Aorta (tissue), 5 donors: ENCODE measurements around the gene TPRA1. TPM values are rescaled to one million over a fixed set of nuclear protein-coding genes. Genes with fewer than 3 reads are reported as not detected.

Source experiments
- ATAC-seq: fragments of 200-7000 bp; cut with Tn5 transposase; one replicate; pipeline ENCODE4 v1.9.1; 2022; ENCODE audit warnings: moderate library complexity; ENCODE audit not compliant: low FRiP score
- DNase-seq, 2 donors: peaks; one replicate each; pipeline ENCODE4 v3.0.0-alpha.2; 2020
- H3K27ac ChIP-seq, 2 donors: one replicate each; pipeline ENCODE4 v1.5.1; 2013; ENCODE audit warnings: low read length in 2 of 2, mild to moderate bottlenecking in 2 of 2, moderate library complexity in 2 of 2, control low read depth in 1 of 2, inconsistent platforms in 1 of 2, low read depth in 1 of 2
- H3K27me3 ChIP-seq, 2 donors: one replicate each; pipeline ENCODE4 v1.6.1; 2013; ENCODE audit warnings: control low read depth in 1 of 2, low read length in 1 of 2, mild to moderate bottlenecking in 1 of 2, moderate library complexity in 1 of 2; ENCODE audit not compliant: insufficient read depth in 2 of 2, control insufficient read depth in 1 of 2
- H3K36me3 ChIP-seq, 2 donors: one replicate each; pipeline ENCODE4 v1.6.1; 2013; ENCODE audit warnings: control low read depth in 1 of 2, low read length in 1 of 2, mild to moderate bottlenecking in 1 of 2; ENCODE audit not compliant: insufficient read depth in 2 of 2, control insufficient read depth in 1 of 2
- H3K4me1 ChIP-seq, 2 donors: one replicate each; pipeline ENCODE4 v1.6.1; 2013; ENCODE audit warnings: low read length in 2 of 2, control low read depth in 1 of 2, mild to moderate bottlenecking in 1 of 2, moderate library complexity in 1 of 2; ENCODE audit not compliant: insufficient read depth in 2 of 2, control insufficient read depth in 1 of 2
- H3K4me3 ChIP-seq, 2 donors: one replicate each; pipeline ENCODE4 v1.5.1; 2013; ENCODE audit warnings: low read length in 2 of 2, control low read depth in 1 of 2, mild to moderate bottlenecking in 1 of 2
- H3K9me3 ChIP-seq: one replicate; pipeline ENCODE4 v1.6.1; 2013; ENCODE audit warnings: mild to moderate bottlenecking, low read length; ENCODE audit not compliant: control insufficient read depth
- WGBS, 2 donors: extraction: QIAGEN DNeasy Blood & Tissue Kit; methylation state at CpG; one replicate each; pipeline ENCODE4 v1.1.7; 2013; 5-methylcytosine and 5-hydroxymethylcytosine counted together
- intact Hi-C, 2 donors: fragments of 100-400 bp; cut with DNase I; formaldehyde crosslinking; loops; one replicate each; pipeline versions ENCODE4 v1.14.2 to v1.15.0; 2022
- polyA plus RNA-seq, 2 donors: library from polyadenylated mRNA; stranded (reverse); fragments of 200-250 nt; gene quantifications; one replicate each; pipeline ENCODE4 v1.2.3, GENCODE V29; 2013
- total RNA-seq, 2 donors: library from RNA; stranded (reverse); fragmentation: NEBNext Ultra II Directional; extraction: Animal tissue kit (Norgen Biotek cat#: 25700); gene quantifications; one replicate each; pipeline ENCODE4 v1.2.1, GENCODE V29; 2021
- donor health status: healthy with polysubstance abuse.
- donor health status: Bipolar disorder and iron deficiency.
- donor health status: DM: no; HTN: no; CAD: no.
- donor health status: DM: no; HTN: no; CAD: no.
- donor health status: DM: yes; HTN: yes; CAD: no.

Gene TPRA1
- total and polyA plus RNA-seq, 4 donors, result 7.8 to 45.2 (median 24.3) TPM

GRCh38 chr3:127600749-127601456, 10.4 kb upstream of the TPRA1 start:
- Histone ChIP-seq H3K4me1 (no peaks in the 10 kb centered on the region), H3K27ac (no peak overlapping the region), H3K9me3 (no peaks in the 10 kb centered on the region), H3K36me3 (no peaks in the 10 kb centered on the region), H3K4me3 (no peak overlapping the region), H3K27me3 (no peaks in the 10 kb centered on the region)
- WGBS, 2 donors, result 85 to 87% methylated on average over 6 of the region's 6 CpGs
- no peak for DNase-seq
- intact Hi-C loops, result no loop called here
- no peak for ATAC-seq

- Histone ChIP-seq H3K4me3 (peak overlapping the region in 1 of 2 donors; percentile 55), H3K9me3 (no peaks in the 10 kb centered on the region), H3K36me3 (no peaks in the 10 kb centered on the region), H3K4me1 (no peaks in the 10 kb centered on the region), H3K27ac (no peak overlapping the region), H3K27me3 (no peaks in the 10 kb centered on the region)
- ATAC-seq (no peak), DNase-seq (no peak)
- intact Hi-C loops, result loop anchor here in 1 of 2 donors (10.0 kb wide), 1 partner anchor 456 kb away; the partner anchor contains the start of gene SEC61A1
- WGBS, 2 donors, result 62 to 74% methylated on average over 14 of the region's 14 CpGs
These were observed 8.5 kb upstream of the TPRA1 start for GRCh38 chr3:127598841-127599570.

- 84 to 87% methylated on average over 12 of the region's 12 CpGs for WGBS, 2 donors
- intact Hi-C loops, result loop anchor here in 1 of 2 donors (10.0 kb wide), 1 partner anchor 458 kb away; the partner anchor contains the start of gene SEC61A1
- Histone ChIP-seq H3K27ac (no peak overlapping the region), H3K4me1 (no peaks in the 10 kb centered on the region), H3K4me3 (no peak overlapping the region), H3K36me3 (no peaks in the 10 kb centered on the region), H3K27me3 (no peaks in the 10 kb centered on the region), H3K9me3 (no peaks in the 10 kb centered on the region)
- no peak for DNase-seq
- no peak for ATAC-seq
These were observed 6.7 kb upstream of the TPRA1 start for GRCh38 chr3:127597020-127597771.

- ATAC-seq, result no peak
These were observed 4.8 kb upstream of the TPRA1 start for GRCh38 chr3:127595303-127595702.

GRCh38 chr3:127593178-127593577, 2.6 kb upstream of the TPRA1 start:
- Histone ChIP-seq H3K36me3 (no peaks in the 10 kb centered on the region), H3K4me3 (no peak overlapping the region), H3K27me3 (no peaks in the 10 kb centered on the region), H3K27ac (no peak overlapping the region), H3K4me1 (no peaks in the 10 kb centered on the region), H3K9me3 (no peaks in the 10 kb centered on the region)
- WGBS, 2 donors, result 89 to 91% methylated on average over 5 of the region's 5 CpGs
- ATAC-seq (no peak), DNase-seq (no peak)
- intact Hi-C loops, result loop anchor here in 1 of 2 donors (10.0 kb wide), 1 partner anchor 462 kb away; the partner anchor contains the start of gene SEC61A1

More at GRCh38 chr3:127595303-127595702, 4.8 kb upstream of the TPRA1 start:
- no peak overlapping the region for H3K4me3 ChIP-seq
- no peaks in the 10 kb centered on the region for H3K9me3 ChIP-seq
- no peaks in the 10 kb centered on the region for H3K4me1 ChIP-seq
- H3K27ac ChIP-seq, result no peak overlapping the region
- no peaks in the 10 kb centered on the region for H3K27me3 ChIP-seq
- WGBS, 2 donors, result 91% methylated on average over 4 of the region's 4 CpGs
- intact Hi-C loops, result loop anchor here in 1 of 2 donors (10.0 kb wide), 1 partner anchor 459 kb away; the partner anchor contains the start of gene SEC61A1
- no peak for DNase-seq
- no peaks in the 10 kb centered on the region for H3K36me3 ChIP-seq

- peak overlapping the region; percentile 78 to 89 for H3K4me3 ChIP-seq
These were observed 296 bp downstream of the TPRA1 start for GRCh38 chr3:127590282-127590592.

GRCh38 chr3:127589600-127590281, 792 bp downstream of the TPRA1 start:
- Histone ChIP-seq H3K27ac (peak overlapping the region; percentile 18 to 86), H3K4me1 (no peaks in the 10 kb centered on the region), H3K27me3 (no peaks in the 10 kb centered on the region), H3K36me3 (no peaks in the 10 kb centered on the region), H3K9me3 (no peaks in the 10 kb centered on the region), H3K4me3 (peak overlapping the region; percentile 78 to 89)
- DNase-seq, result peak; percentile 64 to 82
- intact Hi-C loops, result loop anchor here in 1 of 2 donors (10.0 kb wide), 1 partner anchor 465 kb away; the partner anchor contains the start of gene SEC61A1
- ATAC-seq, result peak; percentile 33
- WGBS, 2 donors, result 0 to 1% methylated on average over 30 to 56 of the region's 56 CpGs

More at GRCh38 chr3:127590282-127590592, 296 bp downstream of the TPRA1 start:
- 0 to 1% methylated on average over 23 to 41 of the region's 41 CpGs for WGBS, 2 donors
- peak; percentile 84 for ATAC-seq
- intact Hi-C loops, result loop anchor here in 1 of 2 donors (10.0 kb wide), 1 partner anchor 465 kb away; the partner anchor contains the start of gene SEC61A1
- H3K9me3 ChIP-seq, result no peaks in the 10 kb centered on the region
- H3K36me3 ChIP-seq, result no peaks in the 10 kb centered on the region
- H3K4me1 ChIP-seq, result no peaks in the 10 kb centered on the region
- peak overlapping the region; percentile 18 to 86 for H3K27ac ChIP-seq
- DNase-seq, result no peak
- H3K27me3 ChIP-seq, result no peaks in the 10 kb centered on the region
